GM18868 (cell line): ENCODE data around the gene SLC35F4.
A peak's percentile ranks its signal among the peaks of the same experiment; 100 is the strongest.

Experiments used
- ATAC-seq: cut with Tn5 transposase; IDR thresholded peaks from one replicate; pipeline ENCODE4 v1.9.1; 2021; ENCODE audit warnings: mild to moderate bottlenecking, moderate library complexity; ENCODE audit not compliant: unreplicated experiment

SLC35F4 gene

GRCh38 chr14:57848786-57849185 lies 17.1 kb downstream of the SLC35F4 start:
- no peak for ATAC-seq

GRCh38 chr14:57848353-57848752 lies 17.5 kb downstream of the SLC35F4 start:
- ATAC-seq = no peak

- ATAC-seq = no peak
Measured at GRCh38 chr14:57847706-57848105, 18.2 kb downstream of the SLC35F4 start.

GRCh38 chr14:57847096-57847495 lies 18.8 kb downstream of the SLC35F4 start:
- ATAC-seq = no peak

GRCh38 chr14:57846596-57846995 lies 19.3 kb downstream of the SLC35F4 start:
- no peak for ATAC-seq

- no peak for ATAC-seq
Measured at GRCh38 chr14:57845802-57846531, 19.9 kb downstream of the SLC35F4 start.

- no peak for ATAC-seq
Measured at GRCh38 chr14:57845316-57845715, 20.6 kb downstream of the SLC35F4 start.

- ATAC-seq = no peak
Measured at GRCh38 chr14:57837267-57837666, 28.6 kb downstream of the SLC35F4 start.

GRCh38 chr14:57835766-57836165 lies 30.1 kb downstream of the SLC35F4 start:
- no peak for ATAC-seq

- ATAC-seq = no peak
Measured at GRCh38 chr14:57834961-57835360, 30.9 kb downstream of the SLC35F4 start.

- no peak for ATAC-seq
Measured at GRCh38 chr14:57834001-57834598, 31.8 kb downstream of the SLC35F4 start.

GRCh38 chr14:57833323-57833722 lies 32.6 kb downstream of the SLC35F4 start:
- no peak for ATAC-seq

- no peak for ATAC-seq
Measured at GRCh38 chr14:57831981-57832380, 33.9 kb downstream of the SLC35F4 start.

- no peak for ATAC-seq
Measured at GRCh38 chr14:57828713-57829112, 37.2 kb downstream of the SLC35F4 start.

GRCh38 chr14:57823015-57823660 lies 42.8 kb downstream of the SLC35F4 start:
- ATAC-seq = no peak

GRCh38 chr14:57822081-57822480 lies 43.8 kb downstream of the SLC35F4 start:
- ATAC-seq = no peak

GRCh38 chr14:57820581-57820980 lies 45.3 kb downstream of the SLC35F4 start:
- ATAC-seq = no peak

- no peak for ATAC-seq
Measured at GRCh38 chr14:57818511-57818910, 47.4 kb downstream of the SLC35F4 start.

- peak; percentile 60 for ATAC-seq
Measured at GRCh38 chr14:57816568-57817284, 49.2 kb downstream of the SLC35F4 start.

- ATAC-seq = no peak
Measured at GRCh38 chr14:57814726-57815125, 51.2 kb downstream of the SLC35F4 start.

- ATAC-seq = no peak
Measured at GRCh38 chr14:57812741-57813140, 53.2 kb downstream of the SLC35F4 start.
